GM12891 (cell line): ENCODE results near the gene AMELX.

Source experiments
- PAX5 ChIP-seq: IDR thresholded peaks from 2 replicates; pipeline ENCODE4 v1.6.1; 2011; ENCODE audit warnings: low read length, moderate library complexity, mild to moderate bottlenecking; ENCODE audit not compliant: insufficient read depth, severe bottlenecking
- POLR2A ChIP-seq: IDR thresholded peaks from 2 replicates; pipeline ENCODE4 v1.6.1; 2011; ENCODE audit warnings: low read depth, low read length, control low read depth
- POLR2AphosphoS5 ChIP-seq: IDR thresholded peaks from 2 replicates; pipeline ENCODE4 v1.6.1; 2011; ENCODE audit warnings: low read depth, low read length, control low read depth
- POU2F2 ChIP-seq: IDR thresholded peaks from 2 replicates; pipeline ENCODE4 v1.6.1; 2011; ENCODE audit warnings: low read depth, mild to moderate bottlenecking, control low read depth, low read length, moderate library complexity
- SPI1 ChIP-seq: IDR thresholded peaks from 2 replicates; pipeline ENCODE4 v1.6.1; 2011; ENCODE audit warnings: low read depth, low read length, control low read depth
- TAF1 ChIP-seq: IDR thresholded peaks from 2 replicates; pipeline ENCODE4 v1.6.1; 2011; ENCODE audit warnings: low read depth, low read length, control low read depth

DNA sequence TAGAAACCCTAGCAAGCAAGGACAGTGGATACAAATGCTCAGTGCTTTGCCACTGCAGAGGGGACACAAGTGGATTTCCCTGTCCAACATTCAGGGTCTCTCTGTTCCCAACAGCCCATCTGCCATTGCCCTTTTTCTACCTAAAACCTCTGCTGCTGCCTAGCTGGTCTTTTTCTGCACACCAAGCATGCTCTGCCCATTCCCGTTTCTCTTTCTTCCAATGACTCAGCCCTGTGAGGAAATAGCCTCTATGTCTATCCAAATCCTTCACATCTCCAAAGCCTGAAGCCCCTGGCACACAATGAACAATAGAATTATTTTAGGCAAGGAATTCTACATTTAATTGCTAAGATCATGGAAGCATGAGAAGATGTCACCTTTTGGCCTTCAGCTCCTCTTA, 5.7 kb upstream of the AMELX start:
- no peak for TF ChIP-seq POLR2AphosphoS5
- TF ChIP-seq POLR2A: no peak
- no peak for TF ChIP-seq SPI1
- TF ChIP-seq TAF1: no peak
- TF ChIP-seq PAX5: no peak
- no peak for TF ChIP-seq POU2F2
